GM19452 (cell line): ENCODE results near the gene PXDN.
"Not testable (repeated sequence)": the region's sequence is repeated elsewhere in the genome, so short reads cannot be mapped to it uniquely, and the experiment has no call there.

Experiments
- ATAC-seq: cut with Tn5 transposase; IDR thresholded peaks from one replicate; pipeline ENCODE4 v1.9.1; 2021; ENCODE audit not compliant: unreplicated experiment

Gene PXDN

GRCh38 chr2:1744446-1745170 is at the start of gene PXDN:
TSS of gene PXDN (minus strand) at chr2:1744515. CDS start at chr2:1744455, 60 bp downstream.
- no peak for ATAC-seq

- ATAC-seq, result no peak
These were observed 49.6 kb upstream of the PXDN start for GRCh38 chr2:1793868-1794445.

- ATAC-seq, result no peak
These were observed 48.9 kb upstream of the PXDN start for GRCh38 chr2:1793001-1793867.

GRCh38 chr2:1791685-1792435 is 47.5 kb upstream of the PXDN start:
- no peak for ATAC-seq

GRCh38 chr2:1791006-1791605 is 46.8 kb upstream of the PXDN start:
- ATAC-seq, result no peak

GRCh38 chr2:1790473-1790872 is 46.2 kb upstream of the PXDN start:
- no peak for ATAC-seq

- ATAC-seq, result no peak
These were observed 45.3 kb upstream of the PXDN start for GRCh38 chr2:1789610-1790009.

- no peak for ATAC-seq
These were observed 44.2 kb upstream of the PXDN start for GRCh38 chr2:1788478-1788959.

- ATAC-seq, result no peak
These were observed 43.6 kb upstream of the PXDN start for GRCh38 chr2:1787755-1788477.

- no peak for ATAC-seq
These were observed 40.8 kb upstream of the PXDN start for GRCh38 chr2:1784986-1785617.

GRCh38 chr2:1784087-1784486 is 39.8 kb upstream of the PXDN start:
- ATAC-seq, result no peak

GRCh38 chr2:1782514-1782913 is 38.2 kb upstream of the PXDN start:
- no peak for ATAC-seq

- no peak for ATAC-seq
These were observed 37.2 kb upstream of the PXDN start for GRCh38 chr2:1781291-1782080.

- ATAC-seq, result no peak
These were observed 36.4 kb upstream of the PXDN start for GRCh38 chr2:1780693-1781092.

GRCh38 chr2:1780054-1780453 is 35.7 kb upstream of the PXDN start:
- ATAC-seq, result not testable (repeated sequence)

GRCh38 chr2:1778566-1778965 is 34.3 kb upstream of the PXDN start:
- no peak for ATAC-seq

GRCh38 chr2:1777781-1778180 is 33.5 kb upstream of the PXDN start:
- ATAC-seq, result no peak

GRCh38 chr2:1777156-1777555 is 32.8 kb upstream of the PXDN start:
- ATAC-seq, result no peak
